GM12864 (cell line): ENCODE measurements around the gene F13A1.

ENCODE experiments used
- DNase-seq: peaks from one replicate; pipeline ENCODE4 v3.0.0-alpha.2; 2011; ENCODE audit warnings: low read depth
- H3K4me3 ChIP-seq: 2 replicates; pipeline ENCODE4 v1.5.1; 2011; ENCODE audit warnings: mild to moderate bottlenecking, low read depth, low read length, control low read depth
- TF ChIP-seq, protein P1 (sequence below): IDR thresholded peaks from 2 replicates; pipeline ENCODE4 v1.5.1; 2011; ENCODE audit warnings: low read depth, mild to moderate bottlenecking, moderate library complexity, low read length, control low read depth, inconsistent platforms; ENCODE audit errors: missing control alignments

F13A1 gene

DNA sequence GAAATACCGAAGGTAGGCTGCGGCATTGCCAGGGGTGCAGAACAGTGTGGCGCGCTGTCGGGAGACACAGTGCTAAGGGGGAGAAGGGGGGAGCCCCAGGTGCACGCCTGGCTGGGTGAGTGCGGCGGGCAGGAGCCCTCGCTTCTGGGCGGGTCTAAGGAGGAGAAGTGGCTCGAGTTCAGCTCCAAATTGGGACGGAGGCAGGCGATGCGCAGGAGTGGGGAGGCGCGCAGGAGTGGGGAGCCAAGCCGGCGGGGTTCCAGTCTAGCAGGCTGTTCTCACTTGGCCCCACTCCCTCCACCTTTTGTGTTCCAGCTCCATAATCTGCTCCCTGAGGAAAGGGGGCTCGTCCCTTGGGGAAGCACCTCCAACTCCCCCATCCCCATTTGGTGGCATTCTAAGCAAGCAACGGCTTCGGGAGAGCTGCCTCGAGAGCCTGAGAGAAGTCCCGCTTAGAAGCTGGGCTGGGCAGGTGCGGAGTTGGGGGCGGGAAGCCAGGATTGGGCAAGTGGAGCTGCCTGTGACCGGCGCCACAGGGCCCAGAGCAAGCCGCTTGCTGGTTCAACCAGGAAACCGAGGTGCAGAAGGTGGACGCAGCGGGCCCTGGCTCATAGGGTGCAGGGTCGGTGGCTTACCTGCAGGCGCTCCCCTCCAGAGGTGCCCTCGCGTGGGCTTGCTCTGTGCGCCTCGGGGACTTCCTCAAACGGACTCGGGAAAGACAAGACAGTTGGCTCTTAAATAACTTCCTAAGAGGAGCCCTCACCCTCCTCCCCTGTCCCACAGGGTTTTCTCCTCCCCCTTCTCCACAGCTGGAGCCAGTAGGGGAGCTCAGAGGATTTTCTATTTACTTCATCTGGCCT, at the start of gene F13A1:
TSS of gene F13A1 (minus strand) at position 711 of the 860 bp plus-strand sequence. CDS start 1,998 bp downstream, outside the sequence.
- TF ChIP-seq, protein P1, sequence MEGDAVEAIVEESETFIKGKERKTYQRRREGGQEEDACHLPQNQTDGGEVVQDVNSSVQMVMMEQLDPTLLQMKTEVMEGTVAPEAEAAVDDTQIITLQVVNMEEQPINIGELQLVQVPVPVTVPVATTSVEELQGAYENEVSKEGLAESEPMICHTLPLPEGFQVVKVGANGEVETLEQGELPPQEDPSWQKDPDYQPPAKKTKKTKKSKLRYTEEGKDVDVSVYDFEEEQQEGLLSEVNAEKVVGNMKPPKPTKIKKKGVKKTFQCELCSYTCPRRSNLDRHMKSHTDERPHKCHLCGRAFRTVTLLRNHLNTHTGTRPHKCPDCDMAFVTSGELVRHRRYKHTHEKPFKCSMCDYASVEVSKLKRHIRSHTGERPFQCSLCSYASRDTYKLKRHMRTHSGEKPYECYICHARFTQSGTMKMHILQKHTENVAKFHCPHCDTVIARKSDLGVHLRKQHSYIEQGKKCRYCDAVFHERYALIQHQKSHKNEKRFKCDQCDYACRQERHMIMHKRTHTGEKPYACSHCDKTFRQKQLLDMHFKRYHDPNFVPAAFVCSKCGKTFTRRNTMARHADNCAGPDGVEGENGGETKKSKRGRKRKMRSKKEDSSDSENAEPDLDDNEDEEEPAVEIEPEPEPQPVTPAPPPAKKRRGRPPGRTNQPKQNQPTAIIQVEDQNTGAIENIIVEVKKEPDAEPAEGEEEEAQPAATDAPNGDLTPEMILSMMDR, result peak; percentile 17
- no peak for DNase-seq
- no peak within 1 kb of the TSS for H3K4me3 ChIP-seq

DNA sequence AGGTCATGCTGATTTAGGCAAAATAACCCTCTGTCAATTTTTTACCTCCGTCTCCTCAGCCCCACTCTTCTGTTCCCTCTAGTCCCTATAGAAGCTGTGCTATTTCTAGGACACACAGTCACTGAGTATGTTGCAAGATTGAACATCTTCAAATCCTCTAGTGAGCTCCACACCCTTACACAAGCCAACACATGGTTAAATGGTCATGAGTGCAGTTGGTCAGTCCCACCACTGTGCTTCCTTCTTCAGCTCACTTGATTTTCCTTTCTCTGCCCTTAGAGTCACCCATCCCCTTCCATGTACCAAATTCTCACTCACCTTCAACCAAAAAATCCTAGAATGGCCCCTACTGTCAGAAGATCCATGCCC, 48.2 kb upstream of the F13A1 start:
- DNase-seq, result no peak
- no peak overlapping the region for H3K4me3 ChIP-seq
- TF ChIP-seq, protein P1, result no peak

DNA sequence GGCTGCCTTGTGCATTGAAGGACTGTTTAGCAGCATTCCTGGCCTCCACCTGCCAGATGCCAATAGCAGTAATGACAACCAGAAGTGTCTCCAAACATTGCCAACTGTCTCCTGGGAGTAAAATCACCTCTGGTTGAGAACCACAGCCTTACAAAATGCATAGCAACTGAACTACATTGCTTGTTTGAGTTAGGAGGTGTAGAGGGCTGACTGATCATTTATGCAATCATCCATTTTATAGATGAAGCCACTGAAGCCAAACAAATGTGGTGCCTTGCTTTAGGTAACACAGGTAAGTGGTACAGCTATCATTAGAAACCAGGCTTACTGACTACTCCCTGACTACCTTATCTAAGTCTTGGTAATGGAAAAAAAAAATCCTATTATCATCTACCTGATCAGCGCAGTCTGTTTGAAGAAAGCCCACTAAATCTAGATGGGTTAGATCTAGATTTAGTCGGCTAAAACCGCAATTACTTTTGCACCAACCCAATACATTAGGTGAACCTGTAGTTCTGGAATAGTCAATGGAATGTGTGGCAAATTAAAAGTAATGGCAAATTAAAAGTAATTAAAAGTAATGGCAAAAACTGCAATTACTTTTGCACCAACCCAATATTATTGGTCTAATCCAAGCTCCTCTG, 47.7 kb upstream of the F13A1 start:
- no peak overlapping the region for H3K4me3 ChIP-seq
- no peak for DNase-seq
- TF ChIP-seq, protein P1, result no peak

DNA sequence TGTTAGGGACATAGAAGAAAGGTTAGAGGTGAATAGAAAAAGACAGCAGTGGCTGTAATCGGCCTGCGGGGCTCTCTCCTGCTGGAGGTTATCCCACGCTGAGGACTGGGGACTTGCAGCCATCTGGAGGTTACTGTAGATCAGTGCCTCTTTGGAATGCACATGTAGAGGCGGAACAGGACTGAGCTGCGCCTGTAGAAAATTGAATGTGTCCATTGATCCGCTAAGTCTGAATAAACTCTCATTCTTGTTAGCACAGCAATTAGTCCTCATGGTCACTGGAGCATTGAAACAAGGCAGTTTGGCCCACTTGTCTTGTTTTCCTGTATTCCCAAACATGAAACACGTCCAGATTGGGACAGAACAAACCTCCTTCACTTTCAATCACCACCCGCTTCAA, 46.3 kb upstream of the F13A1 start:
- DNase-seq, result no peak
- H3K4me3 ChIP-seq, result no peak overlapping the region
- TF ChIP-seq, protein P1, result no peak

DNA sequence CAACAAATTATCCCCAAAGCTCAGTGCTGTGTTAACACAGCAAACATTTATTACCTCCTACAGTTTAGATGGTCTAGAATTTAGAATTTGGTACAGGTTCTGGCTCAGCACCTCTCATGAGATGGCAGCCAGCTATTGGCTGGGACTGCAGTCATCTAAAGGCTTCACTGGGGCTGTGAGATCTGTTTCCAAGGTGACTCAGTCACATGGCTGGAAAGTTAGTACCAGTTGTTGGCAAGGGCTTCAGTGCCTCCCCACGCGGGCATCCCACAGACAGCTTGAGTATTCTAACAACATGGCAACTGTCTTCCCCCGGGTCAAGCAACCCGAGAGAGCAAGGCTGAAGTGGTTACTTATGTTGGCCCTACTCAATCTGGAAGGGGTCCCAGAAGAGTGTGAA, 44.8 kb upstream of the F13A1 start:
- no peak for DNase-seq
- H3K4me3 ChIP-seq, result no peak overlapping the region
- TF ChIP-seq, protein P1, result no peak

DNA sequence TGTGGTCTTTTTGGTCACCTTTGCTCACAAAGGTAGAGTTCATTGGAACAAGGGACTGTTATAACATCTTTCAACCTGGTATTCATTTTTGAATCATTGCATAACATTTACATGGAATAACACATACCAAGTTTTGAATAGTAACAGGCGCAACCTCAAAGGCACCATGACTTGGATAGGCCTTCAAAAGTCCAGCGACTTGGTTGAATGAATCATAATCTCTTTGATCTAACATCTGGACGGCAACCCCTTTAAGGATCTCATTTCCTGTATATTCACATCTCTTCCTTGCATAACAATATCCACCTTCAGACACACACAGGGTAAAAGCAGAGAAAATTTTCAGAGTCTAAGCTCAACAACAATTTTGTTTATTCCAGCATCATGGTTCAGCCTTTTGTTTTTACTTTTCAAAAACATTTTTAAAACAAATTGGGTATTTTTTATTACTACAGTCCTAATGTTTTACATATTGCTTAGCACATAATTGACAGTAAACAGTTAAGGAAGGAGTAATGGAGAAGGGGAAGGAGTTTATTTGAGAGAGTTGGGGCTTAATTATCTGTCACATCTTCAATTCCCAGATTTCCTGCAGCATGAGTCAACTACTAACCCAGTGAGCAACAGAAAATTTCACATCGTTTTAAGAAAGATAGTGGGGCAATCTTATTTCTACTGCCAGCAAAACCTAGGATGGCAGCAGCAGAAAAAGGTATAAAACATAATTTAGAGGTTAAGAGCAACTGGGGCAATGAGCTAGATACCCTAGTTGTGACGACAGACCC, 41.8 kb upstream of the F13A1 start:
- H3K4me3 ChIP-seq, result no peak overlapping the region
- TF ChIP-seq, protein P1, result no peak
- DNase-seq, result no peak
